Type B pancreatic cell (in vitro differentiated cells): ENCODE results near the gene CHN2. TPM values are rescaled to one million over a fixed set of nuclear protein-coding genes. Genes with fewer than 3 reads are reported as not detected.

ENCODE experiments used
- DNase-seq: peaks from one replicate; pipeline ENCODE4 v3.0.0; 2021; ENCODE audit warnings: mixed read lengths; ENCODE audit not compliant: unreplicated experiment; ENCODE audit errors: extremely low spot score
- H3K27ac Mint-ChIP-seq: 2 replicates; pipeline ENCODE4 v1.8.0; 2021; ENCODE audit warnings: mild to moderate bottlenecking, mixed read lengths
- H3K27me3 Mint-ChIP-seq: 2 replicates; pipeline ENCODE4 v1.8.0; 2021; ENCODE audit warnings: mixed read lengths
- H3K36me3 Mint-ChIP-seq: 2 replicates; pipeline ENCODE4 v1.8.0; 2021; ENCODE audit warnings: mixed read lengths
- H3K4me1 Mint-ChIP-seq: one replicate; pipeline ENCODE4 v1.8.0; 2021; ENCODE audit warnings: mixed read lengths; ENCODE audit not compliant: unreplicated experiment
- H3K4me3 Mint-ChIP-seq: 2 replicates; pipeline ENCODE4 v1.8.0; 2021; ENCODE audit warnings: mild to moderate bottlenecking, mixed read lengths
- H3K9me3 Mint-ChIP-seq: 2 replicates; pipeline ENCODE4 v1.8.0; 2021; ENCODE audit warnings: mixed read lengths
- total RNA-seq: library from RNA; stranded (reverse); gene quantifications from 2 replicates; pipeline ENCODE4 v1.2.1, GENCODE V29; 2021; ENCODE audit warnings: low replicate concordance
- TF ChIP-seq, protein P1 (sequence below): fragments of 200-600 bp; sonication (generic); conservative IDR thresholded peaks from 2 replicates; pipeline ENCODE4 v1.5.0; 2021; ENCODE audit warnings: antibody characterized with exemption, mild to moderate bottlenecking

The CHN2 gene
- total RNA-seq, 1 donor from 2014 or later = 19.7 TPM

DNA sequence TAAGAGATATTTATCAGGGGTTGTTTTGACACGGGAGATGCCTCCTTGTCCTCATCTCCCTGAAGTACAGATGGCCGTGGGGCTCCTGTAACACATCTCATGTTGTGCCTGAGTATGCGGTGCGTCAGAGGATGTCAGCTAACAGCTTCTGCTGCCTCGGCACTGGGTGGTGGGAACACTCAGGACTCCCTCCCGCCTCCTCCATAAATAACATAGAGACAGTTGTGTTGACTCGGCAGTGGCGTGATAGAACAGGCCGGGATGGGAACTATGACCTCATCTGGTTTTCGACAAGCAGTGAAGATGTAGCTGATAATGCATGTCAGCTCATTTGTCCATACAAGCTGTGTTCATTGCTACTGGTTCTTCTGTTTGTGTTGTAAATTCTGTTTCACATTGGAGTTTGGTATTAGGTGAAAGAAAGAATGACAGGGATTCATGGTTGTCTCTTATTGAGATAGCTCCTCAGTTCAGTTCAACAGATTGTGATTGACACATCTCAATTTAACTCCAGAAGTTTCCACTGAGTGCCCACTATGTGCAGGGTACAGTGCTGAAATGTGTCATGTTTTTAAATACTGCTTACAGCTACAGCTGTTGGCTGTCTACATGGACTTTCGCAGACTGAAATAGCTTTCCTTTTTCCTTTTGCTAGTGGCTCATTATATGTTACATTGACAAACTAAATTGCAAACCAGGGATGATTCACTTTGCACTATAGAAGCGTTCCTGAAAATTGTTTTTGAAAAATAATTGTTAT lies 87.4 kb downstream of the CHN2 start:
- H3K9me3 Mint-ChIP-seq = no peaks in the 10 kb centered on the region
- TF ChIP-seq, protein P1, sequence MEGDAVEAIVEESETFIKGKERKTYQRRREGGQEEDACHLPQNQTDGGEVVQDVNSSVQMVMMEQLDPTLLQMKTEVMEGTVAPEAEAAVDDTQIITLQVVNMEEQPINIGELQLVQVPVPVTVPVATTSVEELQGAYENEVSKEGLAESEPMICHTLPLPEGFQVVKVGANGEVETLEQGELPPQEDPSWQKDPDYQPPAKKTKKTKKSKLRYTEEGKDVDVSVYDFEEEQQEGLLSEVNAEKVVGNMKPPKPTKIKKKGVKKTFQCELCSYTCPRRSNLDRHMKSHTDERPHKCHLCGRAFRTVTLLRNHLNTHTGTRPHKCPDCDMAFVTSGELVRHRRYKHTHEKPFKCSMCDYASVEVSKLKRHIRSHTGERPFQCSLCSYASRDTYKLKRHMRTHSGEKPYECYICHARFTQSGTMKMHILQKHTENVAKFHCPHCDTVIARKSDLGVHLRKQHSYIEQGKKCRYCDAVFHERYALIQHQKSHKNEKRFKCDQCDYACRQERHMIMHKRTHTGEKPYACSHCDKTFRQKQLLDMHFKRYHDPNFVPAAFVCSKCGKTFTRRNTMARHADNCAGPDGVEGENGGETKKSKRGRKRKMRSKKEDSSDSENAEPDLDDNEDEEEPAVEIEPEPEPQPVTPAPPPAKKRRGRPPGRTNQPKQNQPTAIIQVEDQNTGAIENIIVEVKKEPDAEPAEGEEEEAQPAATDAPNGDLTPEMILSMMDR = no peak
- peaks cover 22% of the 10 kb centered on the region for H3K4me1 Mint-ChIP-seq
- H3K36me3 Mint-ChIP-seq = peaks cover 6% of the 10 kb centered on the region
- peak overlapping the region; percentile 32 for H3K4me3 Mint-ChIP-seq
- peaks cover 29% of the 10 kb centered on the region for H3K27me3 Mint-ChIP-seq
- DNase-seq = no peak
- peak overlapping the region; percentile 50 for H3K27ac Mint-ChIP-seq

DNA sequence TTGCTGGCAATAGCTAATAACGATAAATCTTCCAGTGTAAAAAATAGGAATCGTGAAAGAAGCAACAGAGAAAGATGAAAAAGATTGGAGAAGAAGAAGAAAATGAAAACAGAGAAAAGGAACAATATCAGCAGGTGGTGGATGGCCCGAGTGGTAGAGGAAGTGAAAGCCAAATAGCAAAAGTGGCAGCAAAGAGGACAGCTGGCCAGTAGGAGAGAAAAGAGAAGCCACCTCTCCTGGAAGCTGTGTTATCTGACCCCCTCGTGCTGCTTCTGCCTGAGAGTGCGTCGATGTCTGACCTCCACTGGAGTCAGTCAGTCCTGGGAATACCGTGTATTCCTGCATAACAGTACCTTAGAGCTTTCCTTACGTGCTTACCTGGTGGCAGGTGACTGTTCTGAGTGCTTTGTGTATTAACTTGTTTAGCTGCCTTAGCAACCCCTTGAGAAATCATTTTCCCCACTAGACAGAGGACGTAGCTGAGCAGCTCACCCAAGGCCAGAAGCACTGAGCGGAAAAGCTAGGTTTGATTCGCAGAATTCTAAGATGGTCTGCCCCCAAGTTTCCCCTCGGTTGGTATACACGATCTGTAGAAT lies 88.3 kb downstream of the CHN2 start:
- Mint-ChIP-seq H3K36me3 (peaks cover 6% of the 10 kb centered on the region), H3K4me3 (peak overlapping the region; percentile 47), H3K27ac (peak overlapping the region; percentile 22)

DNA sequence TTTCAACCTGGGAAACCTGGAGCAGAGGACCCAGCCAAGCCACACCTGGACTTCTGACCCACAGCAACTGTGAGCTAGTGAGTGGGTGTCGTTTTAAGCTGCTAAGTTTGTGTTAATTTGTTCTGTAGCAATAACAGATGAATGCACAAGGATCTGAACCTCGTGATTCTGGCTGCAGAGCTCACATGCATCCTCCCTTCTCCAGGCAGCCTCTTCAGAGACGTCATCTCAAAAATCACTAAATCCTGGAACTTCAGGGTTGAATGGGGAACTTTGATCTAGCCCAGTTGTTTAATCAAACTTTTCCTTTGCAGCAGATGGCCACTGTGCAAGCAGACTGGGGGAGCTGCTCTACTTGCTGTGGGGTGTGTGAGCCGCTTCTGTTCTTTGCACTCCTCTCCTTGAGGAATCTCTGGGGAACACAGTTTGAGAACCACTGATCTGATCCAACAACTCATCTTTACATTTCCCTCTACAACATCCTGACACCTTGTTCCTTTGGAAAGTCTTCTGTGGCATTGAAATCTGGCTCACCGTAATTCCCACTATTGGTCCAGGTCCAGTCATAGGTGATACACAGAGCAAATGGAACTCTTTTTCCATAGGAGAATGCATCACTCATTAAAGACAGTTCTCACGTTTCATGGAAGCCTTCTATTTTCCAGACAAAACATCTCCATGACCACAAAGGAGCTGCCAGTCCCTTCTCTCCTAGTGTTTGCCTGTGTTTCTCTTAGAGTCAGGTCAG lies 90.3 kb downstream of the CHN2 start:
- Mint-ChIP-seq H3K27me3 (peaks cover 26% of the 10 kb centered on the region), H3K4me1 (peaks cover 30% of the 10 kb centered on the region), H3K36me3 (no peaks in the 10 kb centered on the region), H3K9me3 (no peaks in the 10 kb centered on the region), H3K4me3 (no peak overlapping the region), H3K27ac (peak overlapping the region; percentile 35)
- no peak for DNase-seq
- TF ChIP-seq, protein P1 = no peak

More for the DNA sequence above, 88.3 kb downstream of the CHN2 start:
- DNase-seq = no peak
- TF ChIP-seq, protein P1 = no peak
- H3K9me3 Mint-ChIP-seq = no peaks in the 10 kb centered on the region
- peaks cover 22% of the 10 kb centered on the region for H3K4me1 Mint-ChIP-seq
- peaks cover 26% of the 10 kb centered on the region for H3K27me3 Mint-ChIP-seq

DNA sequence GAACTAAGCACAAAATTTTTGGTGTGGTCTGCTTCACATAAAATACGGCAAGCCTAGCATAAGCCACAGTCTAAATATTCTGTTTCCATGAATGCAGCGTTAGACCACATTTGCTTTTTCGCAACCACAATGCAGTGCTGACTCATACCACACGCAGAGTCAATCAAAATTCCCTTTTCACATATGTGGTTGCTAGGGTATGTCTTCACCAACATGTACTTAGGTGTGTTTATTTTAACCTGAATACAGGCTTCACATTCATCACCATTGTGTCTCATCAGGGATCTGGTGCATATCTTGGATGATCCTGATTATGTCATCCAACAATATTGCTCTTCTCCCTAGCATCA lies 90.8 kb downstream of the CHN2 start:
- no peak for DNase-seq
- no peaks in the 10 kb centered on the region for H3K36me3 Mint-ChIP-seq
- no peak overlapping the region for H3K4me3 Mint-ChIP-seq
- TF ChIP-seq, protein P1 = no peak
- peaks cover 26% of the 10 kb centered on the region for H3K27me3 Mint-ChIP-seq
- H3K4me1 Mint-ChIP-seq = peaks cover 30% of the 10 kb centered on the region
- peak overlapping the region; percentile 35 for H3K27ac Mint-ChIP-seq
- no peaks in the 10 kb centered on the region for H3K9me3 Mint-ChIP-seq

DNA sequence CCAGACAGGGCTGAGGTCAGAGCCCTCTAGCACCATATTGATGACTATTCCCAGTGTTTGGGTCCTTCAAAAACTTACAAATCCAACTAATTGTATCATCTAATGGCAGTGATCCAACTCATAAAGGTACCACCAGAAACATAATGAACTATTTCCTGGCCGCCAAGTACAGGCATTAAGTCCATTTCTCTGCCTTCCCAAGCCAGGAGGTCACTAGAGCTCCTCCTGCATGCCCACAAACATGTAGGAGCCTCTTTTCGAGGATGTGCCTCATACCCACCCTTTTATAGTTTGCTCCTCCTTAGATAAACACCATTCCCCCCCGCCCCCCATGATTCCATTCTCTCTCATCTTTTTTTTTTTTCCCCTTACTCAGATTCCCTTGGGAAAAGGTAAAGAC lies 91.3 kb downstream of the CHN2 start:
- H3K27ac Mint-ChIP-seq = no peak overlapping the region
- H3K9me3 Mint-ChIP-seq = no peaks in the 10 kb centered on the region
- no peak for DNase-seq
- H3K27me3 Mint-ChIP-seq = peaks cover 26% of the 10 kb centered on the region
- no peaks in the 10 kb centered on the region for H3K36me3 Mint-ChIP-seq
- peaks cover 30% of the 10 kb centered on the region for H3K4me1 Mint-ChIP-seq
- no peak overlapping the region for H3K4me3 Mint-ChIP-seq
- TF ChIP-seq, protein P1 = no peak
